Embryonic facial prominence (tissue), 1 donor: ENCODE measurements around the gene CCDC181.
"Not testable (repeated sequence)": the region's sequence is repeated elsewhere in the genome, so short reads cannot be mapped to it uniquely, and the experiment has no call there.

Experiments used
- DNase-seq: peaks from one replicate; pipeline ENCODE4 v3.0.0-alpha.2; 2016; ENCODE audit errors: extremely low spot score

Gene CCDC181

GRCh38 chr1:169402578-169402977 lies 24.7 kb downstream of the CCDC181 start:
- not testable (repeated sequence) for DNase-seq

DNA sequence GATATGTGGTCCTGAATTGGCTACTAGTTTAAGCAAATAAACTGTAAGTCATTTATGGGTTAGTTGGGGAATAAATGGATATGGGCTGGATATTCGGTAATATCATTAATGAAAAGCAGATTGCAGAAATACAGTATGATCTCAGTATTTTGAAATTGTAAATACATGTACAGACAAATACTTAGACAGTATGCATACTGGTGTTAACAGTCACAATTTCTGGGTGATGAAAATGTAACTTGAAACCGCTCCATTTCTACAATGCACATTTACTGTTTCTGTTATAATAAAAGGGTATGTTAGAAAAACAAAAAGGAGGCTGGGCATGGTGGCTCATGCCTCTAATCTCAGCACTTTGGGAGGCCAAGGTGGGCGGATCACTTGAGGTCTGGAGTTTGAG lies 31.3 kb downstream of the CCDC181 start:
- DNase-seq = no peak

GRCh38 chr1:169392406-169392805 lies 34.9 kb downstream of the CCDC181 start:
- DNase-seq = no peak

DNA sequence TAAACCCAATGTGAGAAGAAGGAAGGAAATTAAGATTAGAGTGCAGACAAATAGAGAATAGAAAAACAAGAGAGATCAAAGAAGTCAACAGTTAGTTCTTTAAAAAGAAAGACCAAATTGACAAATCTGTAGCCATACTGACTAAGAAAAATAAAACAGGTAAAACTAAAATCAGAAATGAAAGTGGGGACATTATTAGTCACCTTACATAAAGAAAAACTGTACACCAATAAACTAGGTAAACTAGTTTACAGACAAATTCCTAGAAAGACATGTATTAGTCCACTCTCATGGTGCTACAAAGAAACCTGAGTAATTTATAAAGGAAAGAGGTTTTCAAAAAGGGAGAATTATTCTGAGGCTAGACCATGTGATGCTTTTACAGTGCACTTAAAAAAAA lies 37.0 kb downstream of the CCDC181 start:
- no peak for DNase-seq

GRCh38 chr1:169387399-169387798 lies 39.9 kb downstream of the CCDC181 start:
- no peak for DNase-seq

DNA sequence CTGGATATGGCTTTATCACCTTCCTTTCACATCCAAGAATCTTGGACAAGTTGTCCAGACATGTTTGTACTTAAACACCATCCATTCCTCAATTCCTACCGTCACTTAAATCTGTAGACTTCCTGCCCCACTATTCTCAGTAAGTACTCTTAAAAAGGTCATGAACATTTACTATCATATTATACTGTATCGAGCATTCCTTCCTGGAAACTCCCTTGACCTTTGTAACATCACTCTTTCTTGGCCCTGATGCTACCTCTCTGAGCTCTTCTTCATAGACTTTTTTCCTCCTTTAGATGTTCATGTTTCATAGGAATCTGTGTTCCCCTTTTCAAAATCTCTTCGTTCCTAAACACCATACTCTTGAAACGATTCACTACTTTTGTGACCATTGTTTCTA lies 43.8 kb downstream of the CCDC181 start:
- DNase-seq = no peak

GRCh38 chr1:169381162-169381561 lies 46.1 kb downstream of the CCDC181 start:
- DNase-seq = no peak

DNA sequence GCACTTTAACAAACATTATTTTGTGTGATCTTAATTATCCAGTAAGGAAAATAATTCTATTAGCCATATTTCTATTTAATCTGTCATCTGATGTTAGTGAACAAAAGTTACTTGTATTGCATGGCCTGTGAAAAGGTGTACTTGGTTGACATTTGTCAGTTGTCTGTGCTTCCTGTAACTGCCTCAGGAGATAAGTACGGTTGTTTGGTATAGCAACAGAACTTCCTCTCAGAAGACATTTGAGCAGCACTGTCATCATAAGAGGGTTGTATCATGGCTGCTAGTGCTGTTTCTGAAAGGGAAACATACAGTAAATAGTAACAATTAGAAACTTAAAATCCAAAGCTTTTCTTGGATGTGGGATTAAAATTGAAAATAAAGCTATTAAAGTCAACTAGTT lies 55.9 kb downstream of the CCDC181 start:
- DNase-seq = no peak

DNA sequence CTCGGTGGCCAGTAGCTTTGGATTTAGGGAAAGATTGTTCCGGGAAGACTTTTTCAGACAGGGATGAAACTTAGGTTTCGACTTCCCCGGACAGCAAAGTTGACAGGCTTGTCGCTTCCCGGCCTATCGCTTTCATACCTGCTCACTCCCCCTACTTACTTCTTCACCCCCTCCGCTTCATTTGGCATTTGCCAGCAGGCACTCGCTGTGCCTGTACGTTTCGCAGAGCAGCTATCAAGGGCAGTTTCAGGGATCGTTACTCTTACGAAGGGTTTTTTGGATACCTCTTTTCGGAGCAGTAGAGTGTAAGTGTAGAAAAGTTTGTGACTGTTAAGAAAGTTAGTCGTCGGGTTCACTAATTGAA lies 58.9 kb downstream of the CCDC181 start:
- DNase-seq = no peak

GRCh38 chr1:169367686-169368405 lies 59.4 kb downstream of the CCDC181 start, which contains the start of the genes BLZF1 and NME7:
Gene BLZF1, plus strand, starts transcription at chr1:169368195. Its CDS starts 1,328 bp downstream, at chr1:169369523.
Gene NME7, minus strand, starts transcription at chr1:169367797. Its CDS starts 87 bp downstream, at chr1:169367710.
- DNase-seq = peak; percentile 96

DNA sequence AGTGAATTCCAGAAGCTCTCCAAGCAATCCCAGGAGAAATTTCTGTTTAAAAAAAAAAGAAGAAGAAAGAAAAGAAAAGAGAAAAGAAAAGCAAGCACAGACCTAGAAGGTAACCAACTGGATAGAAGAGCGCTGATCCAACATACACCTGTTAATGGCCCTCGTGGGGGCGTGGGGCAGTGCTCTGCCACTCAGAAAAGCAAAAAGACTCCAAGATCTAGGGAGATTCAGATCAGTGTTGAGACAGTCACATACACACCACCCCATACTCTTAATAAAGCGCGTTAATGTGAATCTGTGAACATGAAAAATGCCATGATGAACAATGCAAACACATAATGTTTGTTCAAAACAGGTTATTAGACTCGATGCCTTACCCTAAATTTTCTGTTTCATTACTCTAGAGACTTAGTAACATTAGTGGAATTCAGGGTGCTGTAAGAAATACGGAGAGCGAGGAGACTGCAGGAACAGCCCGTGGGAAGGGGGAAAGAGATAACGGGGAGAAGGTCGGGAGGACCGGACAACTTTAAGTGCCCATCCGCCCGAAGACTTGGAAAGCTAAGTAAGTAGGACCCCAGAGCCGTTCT lies 60.1 kb downstream of the CCDC181 start:
- DNase-seq = no peak

- DNase-seq = no peak
Measured at GRCh38 chr1:169364948-169365347, 62.3 kb downstream of the CCDC181 start.

DNA sequence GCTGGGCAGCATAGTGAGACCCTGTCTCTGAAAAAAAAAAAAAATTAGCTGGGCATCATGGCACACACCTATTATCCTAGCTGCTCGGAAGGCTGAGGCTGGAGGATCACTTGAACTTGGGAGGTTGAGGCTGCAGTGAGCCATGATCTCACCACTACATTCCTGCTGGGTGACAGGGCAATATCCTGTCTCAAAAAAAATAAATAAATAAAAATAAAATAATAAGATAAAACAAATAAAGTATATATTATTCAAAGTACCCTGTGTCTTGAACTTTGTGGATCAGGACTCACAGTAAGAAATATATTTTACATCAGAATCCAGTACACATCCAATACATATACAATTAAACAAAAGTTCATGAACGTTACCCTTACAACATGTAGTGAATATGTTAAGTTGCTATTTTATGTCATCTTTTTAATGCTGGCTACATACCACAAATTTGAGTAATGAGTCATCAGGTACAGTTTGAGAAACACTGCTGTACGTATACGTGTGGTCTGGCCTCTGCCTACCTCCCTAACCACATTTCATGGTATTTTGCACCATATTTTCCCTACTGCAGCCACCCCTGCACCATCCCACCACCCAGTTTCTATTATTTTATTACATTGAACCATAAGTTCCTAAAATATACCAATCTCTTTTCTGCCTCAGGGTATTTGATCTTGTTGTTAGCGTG lies 64.1 kb downstream of the CCDC181 start:
- no peak for DNase-seq

- no peak for DNase-seq
Measured at GRCh38 chr1:169361281-169361680, 66.0 kb downstream of the CCDC181 start.

GRCh38 chr1:169360415-169360814 lies 66.9 kb downstream of the CCDC181 start:
- DNase-seq = no peak

- DNase-seq = no peak
Measured at GRCh38 chr1:169348383-169349036, 78.8 kb downstream of the CCDC181 start.

GRCh38 chr1:169347688-169348382 lies 79.4 kb downstream of the CCDC181 start:
- no peak for DNase-seq

GRCh38 chr1:169346036-169346589 lies 81.2 kb downstream of the CCDC181 start:
- no peak for DNase-seq

GRCh38 chr1:169345511-169345910 lies 81.8 kb downstream of the CCDC181 start:
- DNase-seq = no peak
